Measurements from ENCODE around the gene USP50. TPM values are rescaled to one million over a fixed set of nuclear protein-coding genes. Genes with fewer than 3 reads are reported as not detected.

Gene USP50
- total RNA-seq (2022) (0.57 TPM in 1 of 2 replicates, not detected in the other), Bru-seq, nascent RNA (percentile 37 among the genes with signal in this experiment), BruChase-seq, experiment 1, labeled RNA remaining after a 2-hour chase (percentile 52 among the genes with signal in this experiment), BruChase-seq, experiment 2, labeled RNA remaining after a 6-hour chase (percentile 46 among the genes with signal in this experiment)
- long read RNA-seq = 0 reads

- Histone ChIP-seq H3K4me1 (no peaks in the 10 kb centered on the region), H3K4me3 (ENCODE audit: low read depth, low read length) (no peak within 1 kb of the TSS), H3K36me3 (ENCODE audit: control insufficient read depth, insufficient read depth, low read length) (no peaks in the 10 kb centered on the region), H3K27me3 (replicated peaks; ENCODE audit: control insufficient read depth, insufficient read depth, low read length) (no peaks in the 10 kb centered on the region), H3K9me3 (no peaks in the 10 kb centered on the region)
- ChIA-PET CTCF (interaction anchor here (0.6 kb wide), 1 partner anchor 1630 kb away, joined by 7 read pairs; no protein-coding TSS in a partner anchor), POLR2A (no interaction called here)
- TF ChIP-seq CTCF (IDR thresholded peaks at IDR 0.05; ENCODE audit: insufficient read depth in 1 of 2, low read depth in 1 of 2, low read length in 1 of 2, severe bottlenecking in 1 of 2, unreplicated experiment in 1 of 2) = no peak
- Mint-ChIP-seq H3K27ac (ENCODE audit: unreplicated experiment) (no peak within 1 kb of the TSS), H3K27me3 (ENCODE audit: insufficient read depth, unreplicated experiment) (no peaks in the 10 kb centered on the region), H3K4me3 (ENCODE audit: unreplicated experiment) (no peak within 1 kb of the TSS), H3K36me3 (ENCODE audit: insufficient read depth, unreplicated experiment) (peaks cover 12% of the 10 kb centered on the region), H3K4me1 (ENCODE audit: low read depth, unreplicated experiment) (no peaks in the 10 kb centered on the region), H3K9me3 (ENCODE audit: unreplicated experiment) (no peaks in the 10 kb centered on the region)
- intact Hi-C loops (cut with micrococcal nuclease; ENCODE audit: unreplicated experiment) = loop anchor here (10.0 kb wide), 1 partner anchor 358 kb away; the partner anchor contains the start of gene AP4E1
- no TSS peak for BruUV-seq (replicated peaks)
- no peak for DNase-seq
Measured at GRCh38 chr15:50546566-50546965, at the start of gene USP50. USP50 (minus strand) TSS chr15:50546666; CDS start chr15:50546525, 141 bp downstream.

- no peak for DNase-seq
- H3K4me1 Mint-ChIP-seq (ENCODE audit: low read depth, unreplicated experiment) = no peaks in the 10 kb centered on the region
- ChIA-PET CTCF (no interaction called here), POLR2A (no interaction called here)
- H3K27me3 Mint-ChIP-seq (ENCODE audit: insufficient read depth, unreplicated experiment) = no peaks in the 10 kb centered on the region
- H3K36me3 Mint-ChIP-seq (ENCODE audit: insufficient read depth, unreplicated experiment) = peaks cover 95% of the 10 kb centered on the region
- BruUV-seq (replicated peaks) = no TSS peak
- H3K27me3 ChIP-seq (replicated peaks; ENCODE audit: control insufficient read depth, insufficient read depth, low read length) = no peaks in the 10 kb centered on the region
- no peaks in the 10 kb centered on the region for H3K9me3 ChIP-seq
- no peak overlapping the region for H3K27ac Mint-ChIP-seq (ENCODE audit: unreplicated experiment)
- H3K4me3 ChIP-seq (ENCODE audit: low read depth, low read length) = no peak overlapping the region
- no peak overlapping the region for H3K4me3 Mint-ChIP-seq (ENCODE audit: unreplicated experiment)
- TF ChIP-seq CTCF (IDR thresholded peaks at IDR 0.05; ENCODE audit: insufficient read depth in 1 of 2, low read depth in 1 of 2, low read length in 1 of 2, severe bottlenecking in 1 of 2, unreplicated experiment in 1 of 2) = no peak
- H3K9me3 Mint-ChIP-seq (ENCODE audit: unreplicated experiment) = no peaks in the 10 kb centered on the region
- intact Hi-C loops (cut with micrococcal nuclease; ENCODE audit: unreplicated experiment) = no loop called here
- no peaks in the 10 kb centered on the region for H3K4me1 ChIP-seq
- no peaks in the 10 kb centered on the region for H3K36me3 ChIP-seq (ENCODE audit: control insufficient read depth, insufficient read depth, low read length)
Measured at GRCh38 chr15:50594311-50594710, 47.8 kb upstream of the USP50 start.

- H3K4me1 Mint-ChIP-seq (ENCODE audit: low read depth, unreplicated experiment) = no peaks in the 10 kb centered on the region
- no TSS peak for BruUV-seq (replicated peaks)
- intact Hi-C loops (cut with micrococcal nuclease; ENCODE audit: unreplicated experiment) = no loop called here
Measured at GRCh38 chr15:50593761-50594160, 47.3 kb upstream of the USP50 start.

More at GRCh38 chr15:50593761-50594160, 47.3 kb upstream of the USP50 start:
- Mint-ChIP-seq H3K4me3 (ENCODE audit: unreplicated experiment) (no peak overlapping the region), H3K9me3 (ENCODE audit: unreplicated experiment) (no peaks in the 10 kb centered on the region), H3K36me3 (ENCODE audit: insufficient read depth, unreplicated experiment) (peaks cover 95% of the 10 kb centered on the region), H3K27ac (ENCODE audit: unreplicated experiment) (no peak overlapping the region), H3K27me3 (ENCODE audit: insufficient read depth, unreplicated experiment) (no peaks in the 10 kb centered on the region)
- no peak overlapping the region for H3K4me3 ChIP-seq (ENCODE audit: low read depth, low read length)
- no peaks in the 10 kb centered on the region for H3K9me3 ChIP-seq
- POLR2A ChIA-PET = no interaction called here
- H3K4me1 ChIP-seq = no peaks in the 10 kb centered on the region
- no peaks in the 10 kb centered on the region for H3K36me3 ChIP-seq (ENCODE audit: control insufficient read depth, insufficient read depth, low read length)
- TF ChIP-seq CTCF (IDR thresholded peaks at IDR 0.05; ENCODE audit: insufficient read depth in 1 of 2, low read depth in 1 of 2, low read length in 1 of 2, severe bottlenecking in 1 of 2, unreplicated experiment in 1 of 2) = no peak
- no peaks in the 10 kb centered on the region for H3K27me3 ChIP-seq (replicated peaks; ENCODE audit: control insufficient read depth, insufficient read depth, low read length)
- CTCF ChIA-PET = no interaction called here
- no peak for DNase-seq

Data from Caco-2 (cell line).